HG03571 (cell line): Measurements from ENCODE around the gene NFIA.

ENCODE experiments used
- ATAC-seq: cut with Tn5 transposase; IDR thresholded peaks from one replicate; pipeline ENCODE4 v1.9.1; 2021; ENCODE audit not compliant: unreplicated experiment

The NFIA gene

GRCh38 chr1:61082311-61083012 is at the start of gene NFIA:
Gene NFIA (plus strand): TSS chr1:61082561.
- no peak for ATAC-seq

GRCh38 chr1:61035880-61036279 is 46.5 kb upstream of the NFIA start:
- no peak for ATAC-seq

- no peak for ATAC-seq
These were observed 39.8 kb upstream of the NFIA start for GRCh38 chr1:61042466-61043009.

GRCh38 chr1:61043010-61043820 is 39.1 kb upstream of the NFIA start:
- ATAC-seq, result no peak

- ATAC-seq, result no peak
These were observed 35.9 kb upstream of the NFIA start for GRCh38 chr1:61046434-61046833.

GRCh38 chr1:61047061-61047460 is 35.3 kb upstream of the NFIA start:
- ATAC-seq, result no peak

- ATAC-seq, result peak; percentile 70
These were observed 32.4 kb upstream of the NFIA start for GRCh38 chr1:61049850-61050540.

- ATAC-seq, result no peak
These were observed 31.6 kb upstream of the NFIA start for GRCh38 chr1:61050541-61051442.

GRCh38 chr1:61051443-61051718 is 31.0 kb upstream of the NFIA start:
- ATAC-seq, result no peak

GRCh38 chr1:61051719-61052394 is 30.5 kb upstream of the NFIA start:
- no peak for ATAC-seq

- no peak for ATAC-seq
These were observed 29.8 kb upstream of the NFIA start for GRCh38 chr1:61052395-61053225.

GRCh38 chr1:61053226-61053711 is 29.1 kb upstream of the NFIA start:
- no peak for ATAC-seq

GRCh38 chr1:61053712-61054600 is 28.4 kb upstream of the NFIA start:
- no peak for ATAC-seq

- no peak for ATAC-seq
These were observed 27.8 kb upstream of the NFIA start for GRCh38 chr1:61054601-61054993.

- no peak for ATAC-seq
These were observed 27.2 kb upstream of the NFIA start for GRCh38 chr1:61055110-61055614.

- ATAC-seq, result no peak
These were observed 26.2 kb upstream of the NFIA start for GRCh38 chr1:61056196-61056572.

GRCh38 chr1:61056573-61057439 is 25.6 kb upstream of the NFIA start:
- no peak for ATAC-seq
